GM13977 (cell line): ENCODE measurements around the gene RBM19.

Source experiments
- DNase-seq: peaks from one replicate; pipeline ENCODE4 v3.0.0; 2012; ENCODE audit warnings: low spot score
- CTCF ChIP-seq: IDR thresholded peaks from 2 replicates; pipeline ENCODE4 v1.5.1; 2012; ENCODE audit warnings: mild to moderate bottlenecking, control low read depth; ENCODE audit not compliant: insufficient read depth; ENCODE audit errors: extremely low read depth, missing control alignments
- in situ Hi-C: fragments of 300-500 bp; cut with MboI; formaldehyde crosslinking; loops from one replicate; pipeline ENCODE4 v1.12.0; 2022; ENCODE audit warnings: low sequenced_read_pairs, low pct_unique_long_range_greater_than_20kb, mixed read lengths, inconsistent platforms; ENCODE audit not compliant: unreplicated experiment

The RBM19 gene

GRCh38 chr12:113980537-113981337 lies 14.6 kb upstream of the RBM19 start:
- peak; percentile 45 for DNase-seq
- in situ Hi-C loops, result loop anchor here (25.0 kb wide), 1 partner anchor 532 kb away; no protein-coding TSS in a partner anchor
- TF ChIP-seq CTCF, result peak; percentile 88

GRCh38 chr12:113980054-113980453 lies 13.9 kb upstream of the RBM19 start:
- TF ChIP-seq CTCF, result no peak
- no peak for DNase-seq
- in situ Hi-C loops, result loop anchor here (25.0 kb wide), 1 partner anchor 532 kb away; no protein-coding TSS in a partner anchor

- in situ Hi-C loops, result loop anchor here (25.0 kb wide), 1 partner anchor 534 kb away; no protein-coding TSS in a partner anchor
- no peak for TF ChIP-seq CTCF
These were observed 12.0 kb upstream of the RBM19 start for GRCh38 chr12:113978080-113978479.

GRCh38 chr12:113974006-113974405 lies 7.9 kb upstream of the RBM19 start:
- in situ Hi-C loops, result no loop called here
- TF ChIP-seq CTCF, result no peak
- no peak for DNase-seq

More at GRCh38 chr12:113978080-113978479, 12.0 kb upstream of the RBM19 start:
- DNase-seq, result no peak

GRCh38 chr12:113973109-113973904 lies 7.2 kb upstream of the RBM19 start:
- DNase-seq, result no peak
- in situ Hi-C loops, result no loop called here
- no peak for TF ChIP-seq CTCF

GRCh38 chr12:113971392-113971791 lies 5.3 kb upstream of the RBM19 start:
- TF ChIP-seq CTCF, result no peak
- no peak for DNase-seq
- in situ Hi-C loops, result no loop called here
